Activated T-helper 1 cell treated with anti-CD3 and anti-CD28 coated beads, Interleukin-12 subunit alpha, Interleukin-12 subunit beta, Interleukin-2, Interleukin-4 antibody, amounts not matched to agents 30 ng/mL and 10 ng/mL and 1 ng/mL, durations not matched to agents 14 hours and 24 hours and 36 hours (primary cell): ENCODE results near the gene GPAT3. TPM values are rescaled to one million over a fixed set of nuclear protein-coding genes. Genes with fewer than 3 reads are reported as not detected.
A peak's percentile ranks its signal among the peaks of the same experiment; 100 is the strongest.

Source experiments
- DNase-seq: peaks from one replicate; pipeline ENCODE4 v3.0.0; 2021; ENCODE audit warnings: low spot score
- H3K27ac Mint-ChIP-seq: one replicate; pipeline ENCODE4 v1.8.0; 2021; ENCODE audit warnings: mild to moderate bottlenecking, mixed read lengths
- H3K27me3 Mint-ChIP-seq: one replicate; pipeline ENCODE4 v1.8.0; 2022; ENCODE audit warnings: mild to moderate bottlenecking, moderate library complexity, mixed read lengths; ENCODE audit not compliant: insufficient read depth
- H3K36me3 Mint-ChIP-seq: one replicate; pipeline ENCODE4 v1.8.0; 2021; ENCODE audit warnings: low read depth, mixed read lengths
- H3K4me1 Mint-ChIP-seq: one replicate; pipeline ENCODE4 v1.8.0; 2021; ENCODE audit warnings: low read depth, mixed read lengths
- H3K4me3 Mint-ChIP-seq: one replicate; pipeline ENCODE4 v1.8.0; 2021; ENCODE audit warnings: mild to moderate bottlenecking, moderate library complexity, mixed read lengths
- H3K9me3 Mint-ChIP-seq: one replicate; pipeline ENCODE4 v1.8.0; 2021; ENCODE audit warnings: mixed read lengths
- intact Hi-C: fragments of 100-400 bp; cut with micrococcal nuclease; formaldehyde crosslinking; loops from one replicate; pipeline ENCODE4 v1.15.1; 2024
- total RNA-seq: library from RNA; stranded (reverse); gene quantifications from 2 replicates; pipeline ENCODE4 v1.2.3, GENCODE V29; 2022

GPAT3 gene
- total RNA-seq, 1 donor from 2014 or later, result 5.7 TPM

GRCh38 chr4:83516042-83516772, 19.7 kb upstream of the GPAT3 start:
- DNase-seq, result no peak
- intact Hi-C loops, result no loop called here
- no peak overlapping the region for H3K27ac Mint-ChIP-seq
- H3K4me3 Mint-ChIP-seq, result no peak overlapping the region
- H3K27me3 Mint-ChIP-seq, result peaks cover 4% of the 10 kb centered on the region
- no peaks in the 10 kb centered on the region for H3K9me3 Mint-ChIP-seq
- H3K4me1 Mint-ChIP-seq, result no peaks in the 10 kb centered on the region
- no peaks in the 10 kb centered on the region for H3K36me3 Mint-ChIP-seq

DNA sequence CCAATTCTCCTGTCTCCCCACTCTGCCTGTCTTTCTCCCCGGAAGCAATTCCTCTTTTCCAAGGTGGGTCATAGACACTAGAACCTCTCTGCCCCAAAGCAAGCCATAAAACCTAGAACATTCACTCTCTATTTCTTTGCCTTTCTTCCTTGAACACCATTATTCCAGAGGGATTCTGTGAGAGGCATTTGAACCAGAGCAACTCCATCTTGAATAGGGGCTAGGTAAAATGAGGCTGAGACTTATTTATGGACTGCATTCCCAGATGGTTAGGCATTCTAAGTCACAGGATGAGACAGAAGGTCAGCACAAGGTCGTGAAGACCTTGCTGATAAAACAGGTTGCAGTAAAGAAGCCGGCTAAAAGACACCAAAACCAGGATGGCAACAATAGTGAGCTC, 13.7 kb upstream of the GPAT3 start:
- H3K36me3 Mint-ChIP-seq, result no peaks in the 10 kb centered on the region
- no peaks in the 10 kb centered on the region for H3K9me3 Mint-ChIP-seq
- no peak for DNase-seq
- no peak overlapping the region for H3K4me3 Mint-ChIP-seq
- H3K4me1 Mint-ChIP-seq, result no peaks in the 10 kb centered on the region
- H3K27me3 Mint-ChIP-seq, result peaks cover 9% of the 10 kb centered on the region
- intact Hi-C loops, result no loop called here
- no peak overlapping the region for H3K27ac Mint-ChIP-seq

DNA sequence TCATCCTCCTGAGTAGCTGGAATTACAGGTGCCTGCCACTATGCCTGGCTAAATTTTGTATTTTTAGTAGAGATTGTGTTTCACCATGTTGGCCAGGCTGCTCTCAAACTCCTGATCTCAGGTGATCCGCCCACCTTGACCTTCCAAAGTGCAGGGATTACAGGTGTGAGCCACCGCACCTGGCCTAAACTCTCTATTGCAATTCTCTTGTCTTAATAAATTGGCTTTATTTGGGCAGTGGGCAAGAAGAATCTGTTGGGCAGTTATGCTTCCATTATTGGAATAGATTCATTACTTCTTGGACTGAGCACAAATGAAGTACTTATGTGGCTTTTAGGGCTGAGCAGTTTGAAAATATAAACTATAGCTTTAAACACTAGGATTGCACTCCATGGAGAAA, 8.2 kb upstream of the GPAT3 start:
- Mint-ChIP-seq H3K9me3 (no peaks in the 10 kb centered on the region), H3K27me3 (peaks cover 14% of the 10 kb centered on the region), H3K4me3 (no peak overlapping the region), H3K36me3 (no peaks in the 10 kb centered on the region), H3K27ac (no peak overlapping the region), H3K4me1 (no peaks in the 10 kb centered on the region)
- intact Hi-C loops, result no loop called here
- no peak for DNase-seq

- H3K27me3 Mint-ChIP-seq, result peaks cover 47% of the 10 kb centered on the region
- no peak overlapping the region for H3K27ac Mint-ChIP-seq
- intact Hi-C loops, result loop anchor here (1.0 kb wide), 1 partner anchor 12 kb away; no protein-coding TSS in a partner anchor
- H3K4me3 Mint-ChIP-seq, result peak overlapping the region; percentile 83
- H3K36me3 Mint-ChIP-seq, result peaks cover 3% of the 10 kb centered on the region
- no peaks in the 10 kb centered on the region for H3K9me3 Mint-ChIP-seq
- no peak for DNase-seq
- peaks cover 21% of the 10 kb centered on the region for H3K4me1 Mint-ChIP-seq
These were observed 709 bp downstream of the GPAT3 start for GRCh38 chr4:83536362-83537272.

DNA sequence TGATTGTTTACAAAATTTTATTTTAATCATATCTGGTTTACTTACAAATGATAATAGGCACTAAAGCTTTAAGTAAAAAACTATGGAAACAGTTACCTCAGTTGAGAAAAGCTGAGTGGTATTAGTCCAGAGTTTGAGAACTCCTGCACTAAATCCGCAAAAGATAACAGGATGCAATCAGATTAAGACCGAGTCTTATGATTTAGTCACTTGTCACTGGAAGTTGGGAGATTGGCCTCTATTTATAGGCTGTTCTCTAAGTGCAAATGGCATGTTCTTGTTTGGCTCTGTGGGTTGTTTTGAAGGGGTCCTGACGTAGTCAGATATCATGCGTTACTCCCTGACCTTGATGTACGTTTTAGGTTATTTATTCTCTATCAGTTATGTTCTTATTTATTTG, 6.3 kb downstream of the GPAT3 start:
- Mint-ChIP-seq H3K9me3 (no peaks in the 10 kb centered on the region), H3K36me3 (peaks cover 3% of the 10 kb centered on the region), H3K4me3 (no peak overlapping the region), H3K4me1 (peaks cover 7% of the 10 kb centered on the region), H3K27ac (no peak overlapping the region), H3K27me3 (peaks cover 17% of the 10 kb centered on the region)
- DNase-seq, result no peak
- intact Hi-C loops, result no loop called here

DNA sequence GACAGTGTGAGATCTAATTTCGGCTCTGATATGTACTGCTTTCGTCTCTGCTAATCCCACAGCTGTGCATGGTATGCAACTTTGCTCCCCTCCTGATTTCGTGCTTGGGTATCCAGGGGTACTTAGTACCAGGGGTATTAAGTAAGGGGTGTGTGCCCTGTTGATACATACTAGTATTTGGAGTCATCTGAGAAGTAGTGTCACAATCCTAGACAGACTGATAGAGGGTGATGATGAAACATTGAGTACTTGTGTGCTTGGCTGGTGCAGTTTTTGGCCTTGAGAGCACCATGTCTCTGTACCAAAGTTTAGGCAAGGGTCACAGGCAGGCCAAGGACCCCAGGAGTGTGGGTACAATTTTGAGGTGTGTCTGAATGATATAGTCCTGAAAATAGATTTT, 10.9 kb downstream of the GPAT3 start:
- Mint-ChIP-seq H3K27me3 (no peaks in the 10 kb centered on the region), H3K36me3 (no peaks in the 10 kb centered on the region), H3K27ac (no peak overlapping the region), H3K9me3 (no peaks in the 10 kb centered on the region), H3K4me3 (no peak overlapping the region), H3K4me1 (peaks cover 16% of the 10 kb centered on the region)
- intact Hi-C loops, result loop anchor here (5.0 kb wide), 2 partner anchors 434 to 749 kb away; partner anchors contain the start of genes PLAC8 and SCD5
- no peak for DNase-seq

GRCh38 chr4:83548151-83548905, 12.4 kb downstream of the GPAT3 start:
- Mint-ChIP-seq H3K36me3 (no peaks in the 10 kb centered on the region), H3K4me1 (peaks cover 31% of the 10 kb centered on the region), H3K4me3 (no peak overlapping the region), H3K27me3 (no peaks in the 10 kb centered on the region), H3K9me3 (no peaks in the 10 kb centered on the region), H3K27ac (peak overlapping the region; percentile 31)
- DNase-seq, result peak; percentile 50
- intact Hi-C loops, result loop anchor here (1.0 to 5.0 kb wide), 4 partner anchors 10 to 751 kb away; partner anchors contain the start of genes GPAT3, PLAC8 and SCD5

GRCh38 chr4:83552083-83552482, 16.2 kb downstream of the GPAT3 start:
- peak overlapping the region; percentile 16 for H3K27ac Mint-ChIP-seq
- no peaks in the 10 kb centered on the region for H3K27me3 Mint-ChIP-seq
- H3K4me3 Mint-ChIP-seq, result no peak overlapping the region
- intact Hi-C loops, result no loop called here
- H3K9me3 Mint-ChIP-seq, result no peaks in the 10 kb centered on the region
- no peaks in the 10 kb centered on the region for H3K36me3 Mint-ChIP-seq
- H3K4me1 Mint-ChIP-seq, result peaks cover 32% of the 10 kb centered on the region
- DNase-seq, result no peak

DNA sequence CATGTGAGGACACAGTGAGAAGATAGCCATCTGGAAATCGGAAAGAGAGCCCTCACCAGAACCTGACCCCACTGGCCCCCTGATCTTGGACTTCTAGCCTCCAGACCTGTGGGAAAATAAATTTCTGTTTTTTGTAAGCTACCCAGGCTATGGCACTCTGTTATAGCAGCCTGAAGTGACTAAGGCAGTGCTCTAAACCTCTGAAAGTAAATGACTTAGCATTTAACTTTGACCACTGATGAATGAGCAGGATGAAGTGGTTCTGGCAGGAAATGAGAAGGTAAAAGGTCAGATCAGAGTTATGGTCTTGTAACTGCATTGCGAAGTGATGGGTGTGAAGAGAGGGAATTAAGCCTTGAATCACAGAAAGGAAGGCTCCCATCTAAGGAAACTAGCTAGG, 17.0 kb downstream of the GPAT3 start:
- Mint-ChIP-seq H3K27ac (no peak overlapping the region), H3K9me3 (no peaks in the 10 kb centered on the region), H3K4me1 (peaks cover 28% of the 10 kb centered on the region), H3K4me3 (peak overlapping the region; percentile 1), H3K27me3 (no peaks in the 10 kb centered on the region), H3K36me3 (no peaks in the 10 kb centered on the region)
- DNase-seq, result no peak
- intact Hi-C loops, result no loop called here

GRCh38 chr4:83556006-83556707, 20.2 kb downstream of the GPAT3 start:
- intact Hi-C loops, result loop anchor here (5.0 kb wide), 1 partner anchor 199 kb away; no protein-coding TSS in a partner anchor
- Mint-ChIP-seq H3K36me3 (no peaks in the 10 kb centered on the region), H3K4me1 (peaks cover 36% of the 10 kb centered on the region), H3K9me3 (no peaks in the 10 kb centered on the region), H3K27ac (no peak overlapping the region), H3K27me3 (no peaks in the 10 kb centered on the region), H3K4me3 (no peak overlapping the region)
- DNase-seq, result no peak

- Mint-ChIP-seq H3K27ac (no peak overlapping the region), H3K9me3 (no peaks in the 10 kb centered on the region), H3K4me1 (peaks cover 40% of the 10 kb centered on the region), H3K27me3 (no peaks in the 10 kb centered on the region), H3K4me3 (no peak overlapping the region), H3K36me3 (no peaks in the 10 kb centered on the region)
- DNase-seq, result no peak
- intact Hi-C loops, result loop anchor here (5.0 kb wide), 1 partner anchor 200 kb away; no protein-coding TSS in a partner anchor
These were observed 20.9 kb downstream of the GPAT3 start for GRCh38 chr4:83556816-83557215.

GRCh38 chr4:83558059-83558653, 22.2 kb downstream of the GPAT3 start:
- intact Hi-C loops, result loop anchor here (1.0 to 5.0 kb wide), 2 partner anchors 10 to 201 kb away; no protein-coding TSS in a partner anchor
- peaks cover 26% of the 10 kb centered on the region for H3K4me1 Mint-ChIP-seq
- H3K9me3 Mint-ChIP-seq, result no peaks in the 10 kb centered on the region
- H3K27me3 Mint-ChIP-seq, result peaks cover 3% of the 10 kb centered on the region
- peak overlapping the region; percentile 46 for H3K27ac Mint-ChIP-seq
- no peak for DNase-seq
- H3K4me3 Mint-ChIP-seq, result peak overlapping the region; percentile 29
- H3K36me3 Mint-ChIP-seq, result no peaks in the 10 kb centered on the region
